ENCODE data around the gene TEX30.

DNA sequence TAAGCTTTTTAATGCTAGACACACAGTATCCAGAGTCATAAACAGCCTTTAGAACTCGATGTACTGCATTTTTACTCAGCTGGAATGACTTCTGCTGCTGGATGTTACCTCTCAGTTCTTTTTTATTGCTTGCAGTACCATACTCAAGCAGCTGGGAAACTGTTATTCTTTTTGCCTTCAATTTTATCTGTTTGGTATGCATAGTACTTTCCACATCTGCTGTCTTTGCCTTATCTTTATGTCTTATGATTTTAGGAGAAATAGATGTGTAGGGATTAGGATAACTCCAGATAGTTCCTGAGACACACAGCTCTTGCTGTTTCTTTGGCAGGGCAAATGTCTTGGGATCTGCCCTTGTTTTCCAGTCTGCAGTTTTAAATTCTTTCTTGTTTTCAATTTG, 31.5 kb downstream of the TEX30 start:
- TF ChIP-seq POLR2AphosphoS5 (IDR thresholded peaks at IDR 0.05) (no peak), EP300 (IDR thresholded peaks at IDR 0.05) (no peak), POLR2A (IDR thresholded peaks at IDR 0.05) (no peak)
- TF ChIP-seq, protein P1, sequence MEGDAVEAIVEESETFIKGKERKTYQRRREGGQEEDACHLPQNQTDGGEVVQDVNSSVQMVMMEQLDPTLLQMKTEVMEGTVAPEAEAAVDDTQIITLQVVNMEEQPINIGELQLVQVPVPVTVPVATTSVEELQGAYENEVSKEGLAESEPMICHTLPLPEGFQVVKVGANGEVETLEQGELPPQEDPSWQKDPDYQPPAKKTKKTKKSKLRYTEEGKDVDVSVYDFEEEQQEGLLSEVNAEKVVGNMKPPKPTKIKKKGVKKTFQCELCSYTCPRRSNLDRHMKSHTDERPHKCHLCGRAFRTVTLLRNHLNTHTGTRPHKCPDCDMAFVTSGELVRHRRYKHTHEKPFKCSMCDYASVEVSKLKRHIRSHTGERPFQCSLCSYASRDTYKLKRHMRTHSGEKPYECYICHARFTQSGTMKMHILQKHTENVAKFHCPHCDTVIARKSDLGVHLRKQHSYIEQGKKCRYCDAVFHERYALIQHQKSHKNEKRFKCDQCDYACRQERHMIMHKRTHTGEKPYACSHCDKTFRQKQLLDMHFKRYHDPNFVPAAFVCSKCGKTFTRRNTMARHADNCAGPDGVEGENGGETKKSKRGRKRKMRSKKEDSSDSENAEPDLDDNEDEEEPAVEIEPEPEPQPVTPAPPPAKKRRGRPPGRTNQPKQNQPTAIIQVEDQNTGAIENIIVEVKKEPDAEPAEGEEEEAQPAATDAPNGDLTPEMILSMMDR (IDR thresholded peaks at IDR 0.05), result no peak

Data from suprapubic skin (tissue), 4 donors.